DOHH2 (cell line): ENCODE results near the gene RIMBP2.

Experiments
- EZH2phosphoT487 ChIP-seq: fragments of 200-600 bp; sonication (generic); IDR thresholded peaks from 2 replicates; pipeline ENCODE4 v1.6.1; 2017; ENCODE audit warnings: borderline replicate concordance, mild to moderate bottlenecking, antibody characterized with exemption, low read length, moderate library complexity, mixed read lengths
- TF ChIP-seq, protein P1 (sequence below): fragments of 200-600 bp; sonication (generic); IDR thresholded peaks from one replicate; pipeline ENCODE4 v1.5.1; 2014; ENCODE audit warnings: antibody characterized with exemption, mild to moderate bottlenecking, low read depth, low read length; ENCODE audit not compliant: poor library complexity, severe bottlenecking

DNA sequence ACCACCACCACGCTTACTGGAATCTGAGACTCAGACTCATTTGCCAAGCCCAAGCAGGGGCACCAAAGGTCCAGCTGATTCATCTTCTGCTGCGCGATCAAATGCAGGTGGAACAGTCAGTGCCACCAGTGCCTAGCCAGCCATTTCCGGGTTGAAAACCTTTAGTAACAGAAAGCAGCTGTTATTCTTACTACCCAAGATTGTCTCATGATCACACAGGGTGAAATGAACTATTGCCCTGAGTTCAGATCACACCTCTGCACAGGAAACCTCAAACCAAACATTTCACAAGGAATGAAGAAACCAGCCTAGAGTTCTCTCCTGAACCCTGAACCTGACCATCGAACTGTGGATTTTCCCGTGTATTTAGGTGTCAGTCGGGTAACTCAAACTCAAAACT is 88.9 kb downstream of the RIMBP2 start:
- TF ChIP-seq, protein P1, sequence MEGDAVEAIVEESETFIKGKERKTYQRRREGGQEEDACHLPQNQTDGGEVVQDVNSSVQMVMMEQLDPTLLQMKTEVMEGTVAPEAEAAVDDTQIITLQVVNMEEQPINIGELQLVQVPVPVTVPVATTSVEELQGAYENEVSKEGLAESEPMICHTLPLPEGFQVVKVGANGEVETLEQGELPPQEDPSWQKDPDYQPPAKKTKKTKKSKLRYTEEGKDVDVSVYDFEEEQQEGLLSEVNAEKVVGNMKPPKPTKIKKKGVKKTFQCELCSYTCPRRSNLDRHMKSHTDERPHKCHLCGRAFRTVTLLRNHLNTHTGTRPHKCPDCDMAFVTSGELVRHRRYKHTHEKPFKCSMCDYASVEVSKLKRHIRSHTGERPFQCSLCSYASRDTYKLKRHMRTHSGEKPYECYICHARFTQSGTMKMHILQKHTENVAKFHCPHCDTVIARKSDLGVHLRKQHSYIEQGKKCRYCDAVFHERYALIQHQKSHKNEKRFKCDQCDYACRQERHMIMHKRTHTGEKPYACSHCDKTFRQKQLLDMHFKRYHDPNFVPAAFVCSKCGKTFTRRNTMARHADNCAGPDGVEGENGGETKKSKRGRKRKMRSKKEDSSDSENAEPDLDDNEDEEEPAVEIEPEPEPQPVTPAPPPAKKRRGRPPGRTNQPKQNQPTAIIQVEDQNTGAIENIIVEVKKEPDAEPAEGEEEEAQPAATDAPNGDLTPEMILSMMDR: no peak
- TF ChIP-seq EZH2phosphoT487: no peak
